SJCRH30 (cell line): ENCODE data around the gene RNF17. TPM values are rescaled to one million over a fixed set of nuclear protein-coding genes. Genes with fewer than 3 reads are reported as not detected.

Experiments used
- DNase-seq, 2 experiments: peaks; one replicate each; pipeline ENCODE4 v3.0.0-alpha.2; 2015 to 2020
- H3K27ac ChIP-seq: fragments of 250-450 bp; sonication (Bioruptor Pico); 2 replicates; pipeline ENCODE4 v1.5.1; 2020; ENCODE audit warnings: mild to moderate bottlenecking, moderate library complexity
- H3K27me3 ChIP-seq: fragments of 250-450 bp; sonication (Bioruptor Pico); 2 replicates; pipeline ENCODE4 v1.5.1; 2020; ENCODE audit warnings: mild to moderate bottlenecking, moderate library complexity
- H3K36me3 ChIP-seq: fragments of 250-450 bp; sonication (Bioruptor Pico); 2 replicates; pipeline ENCODE4 v1.5.1; 2020; ENCODE audit warnings: mild to moderate bottlenecking, moderate library complexity
- H3K4me1 ChIP-seq: fragments of 250-450 bp; sonication (Bioruptor Pico); 2 replicates; pipeline ENCODE4 v1.5.1; 2020; ENCODE audit warnings: mild to moderate bottlenecking, moderate library complexity
- H3K4me3 ChIP-seq: fragments of 250-450 bp; sonication (Bioruptor Pico); 2 replicates; pipeline ENCODE4 v1.5.1; 2020; ENCODE audit warnings: mild to moderate bottlenecking, moderate library complexity
- H3K9me3 ChIP-seq: fragments of 250-450 bp; sonication (Bioruptor Pico); replicated peaks from 2 replicates; pipeline ENCODE4 v1.5.1; 2020; ENCODE audit warnings: mild to moderate bottlenecking, moderate library complexity
- total RNA-seq: library from RNA; depleted of rRNA; stranded (reverse); fragments of >200 nt; shearing (Covaris generic); gene quantifications from 2 replicates; pipeline ENCODE4 v1.2.3, GENCODE V29; 2014; rRNA removed

Gene RNF17
- total RNA-seq, 1 experiment from 2014 or later, result not detected

DNA sequence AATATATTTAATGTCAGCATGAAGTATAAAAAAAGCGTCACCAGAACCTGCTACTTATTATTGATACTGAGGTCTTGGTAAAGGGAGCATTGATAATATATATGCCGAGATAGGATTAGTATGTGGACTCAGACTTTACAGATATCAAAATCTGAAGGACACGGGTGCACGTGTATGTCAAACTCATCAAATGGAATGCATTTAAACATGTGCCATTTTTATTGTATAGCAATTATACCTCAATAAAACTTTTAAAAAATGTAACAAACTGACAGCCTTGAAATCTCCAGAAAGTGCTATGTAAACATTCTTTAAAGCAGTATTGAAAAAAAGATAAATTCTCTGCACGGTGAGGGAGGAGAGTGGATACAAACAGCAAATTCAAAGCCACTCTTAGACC, 157.9 kb downstream of the RNF17 start:
- Histone ChIP-seq H3K9me3 (no peaks in the 10 kb centered on the region), H3K27me3 (no peaks in the 10 kb centered on the region), H3K36me3 (no peaks in the 10 kb centered on the region), H3K27ac (peak overlapping the region; percentile 87), H3K4me1 (peaks cover 5% of the 10 kb centered on the region; the same call in 1 of the 2 replicates), H3K4me3 (peak overlapping the region; percentile 95)
- no peak for DNase-seq

DNA sequence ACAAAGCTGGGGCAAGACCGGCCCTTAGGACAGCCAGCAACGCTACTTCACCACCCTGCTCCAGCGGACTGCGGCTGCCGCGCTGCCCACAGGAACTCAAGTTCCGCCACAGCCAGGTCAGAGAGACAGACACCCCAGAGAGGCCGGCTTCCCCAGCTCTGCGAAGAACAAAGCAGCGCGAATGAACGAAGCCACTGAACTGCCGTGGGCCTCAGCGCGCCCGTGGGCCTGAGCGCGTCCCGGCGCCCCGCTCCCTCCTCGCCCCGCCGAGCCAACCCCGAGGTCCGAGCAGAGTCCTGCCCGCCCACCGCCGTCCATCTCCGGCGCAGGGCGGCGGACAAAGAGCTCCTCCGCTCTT, 158.4 kb downstream of the RNF17 start:
- no peaks in the 10 kb centered on the region for H3K9me3 ChIP-seq
- peaks cover 5% of the 10 kb centered on the region; the same call in 1 of the 2 replicates for H3K4me1 ChIP-seq
- H3K36me3 ChIP-seq, result no peaks in the 10 kb centered on the region
- H3K27ac ChIP-seq, result peak overlapping the region; percentile 87
- peak in 1 of 2 experiments; percentile 60 for DNase-seq
- peak overlapping the region; percentile 95 for H3K4me3 ChIP-seq
- no peaks in the 10 kb centered on the region for H3K27me3 ChIP-seq

DNA sequence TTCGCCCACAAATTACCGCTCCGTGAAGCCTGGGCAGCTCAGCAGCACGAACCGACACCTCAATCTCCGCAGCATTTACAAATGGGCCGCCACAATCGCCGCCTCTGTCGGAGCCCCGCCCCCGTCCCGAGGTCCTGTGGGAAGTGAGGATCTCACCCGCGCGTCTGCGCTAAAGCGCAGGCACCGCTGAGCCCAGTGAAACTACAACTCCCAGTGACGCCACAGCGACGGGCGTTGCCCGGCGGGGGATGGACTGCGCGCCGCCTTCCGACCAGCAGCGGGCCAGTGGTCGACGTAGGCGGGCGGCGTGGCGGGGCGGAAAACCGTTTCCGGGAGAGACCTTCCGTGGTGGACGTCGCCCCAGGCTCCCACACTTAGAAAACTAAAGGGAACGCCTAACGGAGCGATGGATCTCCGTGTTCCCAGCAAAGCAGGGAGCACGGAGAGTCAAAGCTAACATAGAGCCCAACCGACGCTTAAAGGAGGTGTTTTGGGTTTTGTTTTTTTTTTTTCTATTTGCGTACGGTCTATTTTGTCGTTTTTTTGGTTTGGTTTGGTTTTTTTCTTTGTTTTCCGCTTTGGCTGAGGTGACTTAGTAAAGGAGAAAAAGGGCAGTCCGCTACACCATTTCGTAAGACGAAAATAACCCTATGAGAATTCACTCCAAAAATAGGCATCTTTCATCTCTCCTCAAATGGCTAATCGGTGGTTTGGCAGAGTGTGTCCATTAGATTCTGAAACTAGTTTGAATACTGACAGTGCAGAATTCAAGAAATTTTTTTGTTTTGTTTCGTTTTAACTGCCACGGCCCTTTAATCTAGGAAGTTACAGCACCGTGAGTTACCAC, 159.0 kb downstream of the RNF17 start:
- peak; percentile 98 for DNase-seq
- no peaks in the 10 kb centered on the region for H3K27me3 ChIP-seq
- H3K4me3 ChIP-seq, result peak overlapping the region; percentile 95
- peak overlapping the region; percentile 87 for H3K27ac ChIP-seq
- no peaks in the 10 kb centered on the region for H3K36me3 ChIP-seq
- no peaks in the 10 kb centered on the region for H3K9me3 ChIP-seq
- peaks cover 5% of the 10 kb centered on the region; the same call in 1 of the 2 replicates for H3K4me1 ChIP-seq

DNA sequence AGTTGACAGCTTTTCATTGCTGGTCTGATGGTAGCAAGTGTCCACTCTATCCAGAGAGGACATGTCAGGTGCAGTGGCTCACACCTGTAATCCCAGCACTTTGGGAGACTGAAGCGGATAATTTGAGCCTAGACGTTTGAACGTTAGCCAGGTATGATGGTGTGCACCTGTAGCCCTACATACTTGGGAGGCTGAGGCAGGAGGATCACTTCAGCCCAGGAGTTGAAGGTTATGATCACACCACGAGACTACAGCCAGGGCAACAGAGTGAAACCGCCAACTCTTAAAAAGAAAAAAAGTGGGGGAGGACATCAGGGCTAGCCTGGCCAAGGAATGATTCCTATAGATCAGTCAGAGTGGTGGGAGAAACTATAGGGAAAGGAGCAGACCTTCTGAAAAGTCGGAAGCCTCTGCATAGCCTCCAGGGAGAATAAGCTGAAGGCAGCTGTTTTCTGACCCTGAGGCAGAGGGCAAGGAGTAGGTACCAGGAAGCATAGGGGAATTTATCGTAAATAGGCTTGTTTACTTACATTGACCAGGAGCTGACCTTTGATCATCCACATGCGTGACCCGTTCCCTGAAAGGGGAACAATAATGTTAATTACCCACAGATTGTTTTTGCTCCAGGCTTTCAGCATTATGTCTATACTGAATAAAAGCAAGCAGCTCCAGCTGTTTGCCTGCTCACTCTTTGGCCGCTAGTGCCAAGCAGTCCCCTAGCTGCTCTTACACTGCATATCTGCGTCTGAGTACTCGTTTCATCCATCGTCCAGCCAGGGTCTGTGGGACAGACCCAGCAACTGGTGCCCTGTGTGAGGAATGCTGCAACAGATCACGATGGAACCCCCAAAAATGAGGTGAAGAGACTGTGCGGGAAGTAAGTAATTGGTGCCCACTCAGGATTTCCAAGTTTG, 161.6 kb downstream of the RNF17 start:
- no peak overlapping the region for H3K4me3 ChIP-seq
- peaks cover 5% of the 10 kb centered on the region; the same call in 1 of the 2 replicates for H3K4me1 ChIP-seq
- DNase-seq, result peak in 1 of 2 experiments; percentile 39

DNA sequence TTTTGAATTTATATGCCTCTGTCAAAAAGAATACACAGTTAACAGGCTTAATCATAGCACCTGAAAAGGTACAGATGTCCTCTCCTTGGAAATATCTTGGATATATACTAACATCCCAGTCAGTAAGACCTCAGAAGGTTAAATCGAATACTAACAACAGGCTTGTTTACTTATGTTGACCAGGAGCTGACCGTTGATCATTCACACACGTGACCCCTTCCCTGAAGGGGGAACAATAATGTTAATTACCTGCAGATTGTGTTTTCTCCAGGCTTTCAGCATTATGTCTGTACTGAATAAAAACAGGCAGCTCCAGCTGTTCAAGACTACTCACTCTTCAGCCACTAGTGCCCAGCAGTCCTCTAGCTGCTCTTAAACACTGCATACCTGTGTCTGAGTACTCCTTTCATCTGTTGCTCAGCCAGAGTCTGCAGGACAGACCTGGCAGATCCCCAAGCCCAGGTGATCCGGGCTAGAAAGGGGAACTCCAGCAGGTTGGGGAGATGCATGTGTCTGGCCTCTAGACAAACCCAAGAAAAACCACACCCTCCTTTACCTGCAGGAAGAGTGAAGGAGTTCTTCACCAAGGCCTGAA, 163.9 kb downstream of the RNF17 start:
- Histone ChIP-seq H3K27ac (no peak overlapping the region), H3K36me3 (no peaks in the 10 kb centered on the region), H3K9me3 (no peaks in the 10 kb centered on the region), H3K27me3 (no peaks in the 10 kb centered on the region), H3K4me3 (no peak overlapping the region), H3K4me1 (no peaks in the 10 kb centered on the region; the same call in 1 of the 2 replicates)
- DNase-seq, result no peak

More for the DNA sequence above, 161.6 kb downstream of the RNF17 start:
- Histone ChIP-seq H3K27me3 (no peaks in the 10 kb centered on the region), H3K27ac (no peak overlapping the region), H3K9me3 (no peaks in the 10 kb centered on the region), H3K36me3 (no peaks in the 10 kb centered on the region)

DNA sequence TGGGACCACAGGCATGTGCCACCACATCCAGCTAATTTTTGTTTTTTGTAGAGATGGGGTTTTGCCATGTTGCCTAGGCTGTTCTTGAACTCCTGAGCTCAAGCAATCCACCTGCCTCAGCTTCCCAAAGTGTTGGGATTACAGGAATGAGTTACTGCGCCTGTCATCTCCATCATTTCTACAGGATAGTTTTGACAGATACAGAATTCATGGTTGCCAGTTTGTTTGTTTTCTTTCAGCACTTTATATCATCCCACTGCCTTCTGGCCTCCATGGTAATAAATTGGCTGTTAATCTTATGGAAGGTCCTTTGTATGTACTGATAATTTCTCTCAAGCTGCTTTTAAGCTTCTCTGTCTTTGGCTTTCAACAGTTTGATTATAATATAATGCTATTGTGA, 165.2 kb downstream of the RNF17 start:
- no peaks in the 10 kb centered on the region for H3K9me3 ChIP-seq
- H3K36me3 ChIP-seq, result no peaks in the 10 kb centered on the region
- H3K27ac ChIP-seq, result no peak overlapping the region
- no peak overlapping the region for H3K4me3 ChIP-seq
- no peaks in the 10 kb centered on the region for H3K27me3 ChIP-seq
- DNase-seq, result no peak
- H3K4me1 ChIP-seq, result no peaks in the 10 kb centered on the region; the same call in 1 of the 2 replicates

Other genes with a start within 250 kb of the RNF17 start
- 0.06 TPM in 1 of 2 replicates, not detected in the other for gene ATP12A, start 83.8 kb upstream of the RNF17 start, total RNA-seq